ENCODE measurements around the gene ADGRG3. TPM values are rescaled to one million over a fixed set of nuclear protein-coding genes. Genes with fewer than 3 reads are reported as not detected.

ADGRG3 gene
- total and polyA plus RNA-seq, 2 experiments from 2014 or later, result not detected

GRCh38 chr16:57624044-57624688 is 43.9 kb upstream of the ADGRG3 start:
- no peak overlapping the region for H3K27ac ChIP-seq
- H3K27me3 ChIP-seq (replicated peaks; ENCODE audit: insufficient read depth), result no peaks in the 10 kb centered on the region
- H3K79me2 ChIP-seq (ENCODE audit: insufficient read depth), result no peaks in the 10 kb centered on the region
- H3F3A ChIP-seq (ENCODE audit: insufficient read depth), result peaks cover 4% of the 10 kb centered on the region; the same call in 1 of the 2 replicates
- H3K4me3 ChIP-seq, result no peak overlapping the region
- in situ Hi-C loops (cut with MboI), result no loop called here
- H3K9me2 ChIP-seq (ENCODE audit: insufficient read depth), result no peaks in the 10 kb centered on the region
- H3K4me2 ChIP-seq (ENCODE audit: unreplicated experiment), result no peak overlapping the region
- H3K9me3 ChIP-seq (ENCODE audit: low read depth), result no peaks in the 10 kb centered on the region
- H3K9ac ChIP-seq, result no peak overlapping the region
- H3K4me1 ChIP-seq (ENCODE audit: insufficient read depth), result peaks cover 19% of the 10 kb centered on the region
- WGBS, 2 experiments (ENCODE audit: low coverage in 1 of 2, low lambda C conversion rate in 2 of 2, missing lambda C conversion rate in 2 of 2), result 85 to 92% methylated on average over 8 of the region's 8 CpGs
- H4K20me1 ChIP-seq (ENCODE audit: insufficient read depth), result no peaks in the 10 kb centered on the region
- TF ChIP-seq EZH2 (IDR thresholded peaks at IDR 0.05; ENCODE audit: insufficient read depth, poor library complexity, severe bottlenecking) (no peak), EZH2phosphoT487 (IDR thresholded peaks at IDR 0.05; ENCODE audit: insufficient read depth, low read depth) (no peak)
- no peak overlapping the region for H2AFZ ChIP-seq
- H3K36me3 ChIP-seq (ENCODE audit: low read depth), result no peaks in the 10 kb centered on the region
- DNase-seq, result peak; percentile 36

- Histone ChIP-seq H3K4me2 (ENCODE audit: unreplicated experiment) (no peak overlapping the region), H3K9ac (no peak overlapping the region), H3K9me2 (ENCODE audit: insufficient read depth) (no peaks in the 10 kb centered on the region), H3K79me2 (ENCODE audit: insufficient read depth) (no peaks in the 10 kb centered on the region), H3K27ac (no peak overlapping the region), H2AFZ (no peak overlapping the region), H3K4me3 (no peak overlapping the region), H3F3A (ENCODE audit: insufficient read depth) (peaks cover 4% of the 10 kb centered on the region; the same call in 1 of the 2 replicates), H3K4me1 (ENCODE audit: insufficient read depth) (peaks cover 19% of the 10 kb centered on the region), H3K36me3 (ENCODE audit: low read depth) (no peaks in the 10 kb centered on the region), H3K9me3 (ENCODE audit: low read depth) (no peaks in the 10 kb centered on the region), H3K27me3 (replicated peaks; ENCODE audit: insufficient read depth) (no peaks in the 10 kb centered on the region), H4K20me1 (ENCODE audit: insufficient read depth) (no peaks in the 10 kb centered on the region)
- WGBS, 2 experiments (ENCODE audit: low coverage in 1 of 2, low lambda C conversion rate in 2 of 2, missing lambda C conversion rate in 2 of 2), result 59 to 66% methylated on average over 14 to 17 of the region's 17 CpGs
- no peak for DNase-seq
- no peak for TF ChIP-seq EZH2phosphoT487 (IDR thresholded peaks at IDR 0.05; ENCODE audit: insufficient read depth, low read depth)
- in situ Hi-C loops (cut with MboI), result no loop called here
These were observed 43.2 kb upstream of the ADGRG3 start for GRCh38 chr16:57624806-57625500.

- TF ChIP-seq EZH2phosphoT487 (IDR thresholded peaks at IDR 0.05; ENCODE audit: insufficient read depth, low read depth) (no peak), EZH2 (IDR thresholded peaks at IDR 0.05; ENCODE audit: insufficient read depth, poor library complexity, severe bottlenecking) (no peak)
- WGBS, 2 experiments (ENCODE audit: low coverage in 1 of 2, low lambda C conversion rate in 2 of 2, missing lambda C conversion rate in 2 of 2), result 74 to 75% methylated on average over 10 of the region's 10 CpGs
These were observed 41.5 kb upstream of the ADGRG3 start for GRCh38 chr16:57626420-57627170.

GRCh38 chr16:57627184-57627871 is 40.8 kb upstream of the ADGRG3 start:
- DNase-seq, result peak; percentile 94
- no peak for TF ChIP-seq EZH2phosphoT487 (IDR thresholded peaks at IDR 0.05; ENCODE audit: insufficient read depth, low read depth)
- no peak for TF ChIP-seq EZH2 (IDR thresholded peaks at IDR 0.05; ENCODE audit: insufficient read depth, poor library complexity, severe bottlenecking)
- in situ Hi-C loops (cut with MboI), result no loop called here
- H3K27me3 ChIP-seq (replicated peaks; ENCODE audit: insufficient read depth), result no peaks in the 10 kb centered on the region
- peak overlapping the region; percentile 89 for H3K27ac ChIP-seq
- peak overlapping the region; percentile 79 for H3K9ac ChIP-seq
- WGBS, 2 experiments (ENCODE audit: low coverage in 1 of 2, low lambda C conversion rate in 2 of 2, missing lambda C conversion rate in 2 of 2), result 54 to 60% methylated on average over 15 of the region's 15 CpGs
- no peaks in the 10 kb centered on the region for H3K79me2 ChIP-seq (ENCODE audit: insufficient read depth)
- H3K9me3 ChIP-seq (ENCODE audit: low read depth), result no peaks in the 10 kb centered on the region
- peaks cover 19% of the 10 kb centered on the region for H3K4me1 ChIP-seq (ENCODE audit: insufficient read depth)
- no peaks in the 10 kb centered on the region for H3K36me3 ChIP-seq (ENCODE audit: low read depth)
- H3K4me2 ChIP-seq (ENCODE audit: unreplicated experiment), result peak overlapping the region; percentile 68
- H2AFZ ChIP-seq, result no peak overlapping the region
- no peaks in the 10 kb centered on the region for H4K20me1 ChIP-seq (ENCODE audit: insufficient read depth)
- H3K9me2 ChIP-seq (ENCODE audit: insufficient read depth), result no peaks in the 10 kb centered on the region
- H3K4me3 ChIP-seq, result peak overlapping the region; percentile 39; the same call in 1 of the 2 replicates
- peaks cover 4% of the 10 kb centered on the region; the same call in 1 of the 2 replicates for H3F3A ChIP-seq (ENCODE audit: insufficient read depth)

More at GRCh38 chr16:57626420-57627170, 41.5 kb upstream of the ADGRG3 start:
- Histone ChIP-seq H3K9me2 (ENCODE audit: insufficient read depth) (no peaks in the 10 kb centered on the region), H3K27me3 (replicated peaks; ENCODE audit: insufficient read depth) (no peaks in the 10 kb centered on the region), H3K36me3 (ENCODE audit: low read depth) (no peaks in the 10 kb centered on the region), H3K27ac (no peak overlapping the region), H3K9ac (no peak overlapping the region), H3K4me3 (no peak overlapping the region), H3K4me1 (ENCODE audit: insufficient read depth) (peaks cover 19% of the 10 kb centered on the region), H3F3A (ENCODE audit: insufficient read depth) (peaks cover 4% of the 10 kb centered on the region; the same call in 1 of the 2 replicates), H3K79me2 (ENCODE audit: insufficient read depth) (no peaks in the 10 kb centered on the region), H4K20me1 (ENCODE audit: insufficient read depth) (no peaks in the 10 kb centered on the region), H2AFZ (no peak overlapping the region), H3K4me2 (ENCODE audit: unreplicated experiment) (no peak overlapping the region), H3K9me3 (ENCODE audit: low read depth) (no peaks in the 10 kb centered on the region)
- in situ Hi-C loops (cut with MboI), result no loop called here
- no peak for DNase-seq
